K562 (cell line): Measurements from ENCODE around the gene GPR3. TPM values are rescaled to one million over a fixed set of nuclear protein-coding genes. Genes with fewer than 3 reads are reported as not detected.

ENCODE experiments used
- CEBPB ChIP-seq: fragments of 450-650 bp; IDR thresholded peaks from 2 replicates; pipeline ENCODE4 v1.6.1; 2016; ENCODE audit warnings: missing genetic modification characterization, missing compliant biosample characterization
- GATA2 ChIP-seq: sonication (generic); formaldehyde crosslinking; IDR thresholded peaks from 2 replicates; pipeline ENCODE4 v1.4.0; 2020; ENCODE audit warnings: mild to moderate bottlenecking, missing genetic modification reagents
- HDAC1 ChIP-seq, 2 experiments: fragments of 450-650 bp; IDR thresholded peaks; 2 replicates each; pipeline ENCODE4 v1.6.1; 2016 to 2017; ENCODE audit warnings: inconsistent platforms in 1 of 2, mild to moderate bottlenecking in 1 of 2, moderate library complexity in 1 of 2
- HES1 ChIP-seq: fragments of 450-650 bp; IDR thresholded peaks from 2 replicates; pipeline ENCODE4 v1.6.1; 2016; ENCODE audit warnings: low read depth, mild to moderate bottlenecking, moderate library complexity
- IRF1 ChIP-seq: sonication (generic); formaldehyde crosslinking; IDR thresholded peaks from 2 replicates; pipeline ENCODE4 v1.8.0; 2022; ENCODE audit warnings: missing genetic modification reagents, mild to moderate bottlenecking, borderline replicate concordance
- IRF2 ChIP-seq: sonication (generic); formaldehyde crosslinking; IDR thresholded peaks from 2 replicates; pipeline ENCODE4 v1.8.1; 2022; ENCODE audit warnings: mild to moderate bottlenecking, missing genetic modification reagents
- JUND ChIP-seq, 2 experiments: IDR thresholded peaks; 2 replicates in 1 of 2; 3 replicates in 1 of 2; pipeline ENCODE4 v1.6.1; 2011; ENCODE audit warnings: borderline replicate concordance in 2 of 2, low read depth in 2 of 2, low read length in 2 of 2, improper control_type of control experiment in 1 of 2, missing biosample characterization in 1 of 2, missing genetic modification characterization in 1 of 2, missing genetic modification reagents in 1 of 2
- KLF13 ChIP-seq: fragments of 450-650 bp; IDR thresholded peaks from 2 replicates; pipeline ENCODE4 v1.6.1; 2016; ENCODE audit warnings: missing genetic modification characterization, low read depth, mild to moderate bottlenecking, missing compliant biosample characterization, moderate library complexity, borderline replicate concordance
- NCOA1 ChIP-seq: fragments of 450-650 bp; IDR thresholded peaks from 2 replicates; pipeline ENCODE4 v1.6.1; 2016; ENCODE audit warnings: low read depth
- NKRF ChIP-seq: fragments of 450-650 bp; IDR thresholded peaks from 2 replicates; pipeline ENCODE4 v1.6.1; 2016; ENCODE audit warnings: borderline replicate concordance
- POLR2AphosphoS5 ChIP-seq: IDR thresholded peaks from 2 replicates; pipeline ENCODE4 v1.6.1; 2011; ENCODE audit warnings: mild to moderate bottlenecking, low read depth, low read length, moderate library complexity; ENCODE audit not compliant: control insufficient read depth, insufficient read depth
- PTRF ChIP-seq: fragments of 450-650 bp; IDR thresholded peaks from 2 replicates; pipeline ENCODE4 v1.6.1; 2016; ENCODE audit warnings: mild to moderate bottlenecking, missing genetic modification characterization, missing compliant biosample characterization
- ZBTB11 ChIP-seq, 3 experiments: fragments of 200-800 bp in 1 of 3; fragments of 250-450 bp in 1 of 3; fragments of 450-650 bp in 1 of 3; sonication (Bioruptor Pico) in 1 of 3; sonication (Bioruptor generic) in 1 of 3; formaldehyde crosslinking in 1 of 3; IDR thresholded peaks; 2 replicates each; pipeline versions ENCODE4 v1.6.1 to v1.8.0; 2016 to 2022; ENCODE audit warnings: mild to moderate bottlenecking in 2 of 3, missing genetic modification characterization in 2 of 3, missing compliant biosample characterization in 1 of 3, moderate library complexity in 1 of 3
- ZBTB12 ChIP-seq: fragments of 250-450 bp; sonication (Bioruptor Pico); IDR thresholded peaks from 2 replicates; pipeline ENCODE4 v1.4.0; 2020
- ZFX ChIP-seq: sonication (generic); formaldehyde crosslinking; IDR thresholded peaks from 2 replicates; pipeline ENCODE4 v1.8.0; 2022; ENCODE audit warnings: mild to moderate bottlenecking, missing genetic modification reagents, moderate library complexity
- ZKSCAN1 ChIP-seq: fragments of 150-350 bp; IDR thresholded peaks from 2 replicates; pipeline ENCODE4 v1.6.1; 2016; ENCODE audit warnings: low read depth, low read length
- ZNF282 ChIP-seq: sonication (generic); formaldehyde crosslinking; IDR thresholded peaks from 2 replicates; pipeline ENCODE4 v1.8.1; 2023; ENCODE audit warnings: missing genetic modification reagents
- ZNF778 ChIP-seq: fragments of 450-650 bp; formaldehyde crosslinking; IDR thresholded peaks from 2 replicates; pipeline ENCODE4 v1.4.0; 2020; ENCODE audit warnings: mild to moderate bottlenecking, moderate library complexity
- polyA plus RNA-seq, 8 experiments: library from polyadenylated mRNA; depleted of rRNA in 4 of 8; stranded (reverse) in 5 of 8; unstranded in 3 of 8; fragments of >200 nt; fragmentation: Nextera tagmentation in 2 of 8; fragmentation: Illumina TruSeq in 1 of 8; extraction: Ambion mirVana in 2 of 8; extraction: Trizol in 1 of 8; gene quantifications; 2 replicates each; pipeline versions ENCODE4 v1.2.1 to v1.2.3, GENCODE V29; 2011 to 2014; ENCODE audit warnings: inconsistent platforms in 1 of 8, missing spikeins in 1 of 8
- total RNA-seq, 7 experiments: library from RNA; depleted of rRNA in 6 of 7; stranded (reverse); fragments of >200 nt in 6 of 7; fragmentation: Illumina TruSeq in 2 of 7; extraction: Trizol in 2 of 7; gene quantifications; 2 replicates each; pipeline versions ENCODE4 v1.2.1 to v1.2.3, GENCODE V29; 2011 to 2021; ENCODE audit warnings: low replicate concordance in 1 of 7

The GPR3 gene
- total and polyA plus RNA-seq, 9 of the 15 experiments (the other 6 are each of a cell fraction or from before 2014, with no cell fraction given), result 0.24 to 11.5 (median 3.7) TPM

GRCh38 chr1:27392096-27392777, at the start of gene GPR3 (continued):
- peak; percentile 59; the same call in 1 of the 2 replicates for TF ChIP-seq NCOA1
- peak; percentile 87 for TF ChIP-seq ZBTB12 (CRISPR knock-in tag)
- peak; percentile 77 for TF ChIP-seq NKRF
- TF ChIP-seq POLR2AphosphoS5, result 0 out of 2 replicates have a peak, but pooled peaks have one; percentile 28
- peak; percentile 92 for TF ChIP-seq KLF13 (tag)
- no peak for TF ChIP-seq PTRF
- no peak for TF ChIP-seq HES1
- no peak for TF ChIP-seq CEBPB (tag)
- no peak for TF ChIP-seq IRF2 (CRISPR knock-in tag)
- TF ChIP-seq JUND (IDR thresholded peaks at IDR 0.05; ENCODE audit: borderline replicate concordance, low read depth, low read length), result peak; percentile 95
- peak; percentile 92; the same call in 1 of the 3 replicates for TF ChIP-seq JUND (tag; IDR thresholded peaks at IDR 0.05; ENCODE audit: borderline replicate concordance, low read depth, low read length)
- TF ChIP-seq ZNF282 (CRISPR knock-in tag), result peak; percentile 80; the same call in 1 of the 2 replicates
- TF ChIP-seq ZNF778 (CRISPR knock-in tag), result no peak
- TF ChIP-seq ZKSCAN1, result no peak
- peak; percentile 36 for TF ChIP-seq ZFX (CRISPR knock-in tag)
- peak in 1 of 2 experiments; percentile 61; a peak in 2 of 4 replicates for TF ChIP-seq HDAC1 (IDR thresholded peaks at IDR 0.05)
- TF ChIP-seq ZBTB11 (CRISPR knock-in tag; IDR thresholded peaks at IDR 0.05), result 0 out of 6 replicates have a peak, but pooled peaks of 1 of the 3 experiments have one; percentile 55
- TF ChIP-seq GATA2 (CRISPR knock-in tag), result no peak
- no peak for TF ChIP-seq IRF1 (CRISPR knock-in tag)
